ENCODE data around the gene LIN28A.

Gene LIN28A

DNA sequence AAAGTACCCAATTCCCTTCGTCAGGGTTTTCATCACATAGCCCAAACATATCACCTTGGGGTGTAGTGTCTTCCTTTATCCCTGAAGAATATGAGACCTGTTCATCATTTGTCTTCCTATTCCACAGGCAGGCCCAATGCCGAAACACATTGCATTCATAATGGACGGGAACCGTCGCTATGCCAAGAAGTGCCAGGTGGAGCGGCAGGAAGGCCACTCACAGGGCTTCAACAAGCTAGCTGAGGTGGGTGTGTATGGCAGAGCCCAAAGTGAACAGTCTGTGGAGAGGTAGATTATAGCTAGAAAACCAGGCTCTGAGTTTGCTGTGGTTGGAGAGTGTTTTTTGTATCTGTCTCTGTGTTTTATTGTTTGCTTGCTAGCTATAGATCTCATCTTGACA, 27.4 kb downstream of the LIN28A start:
- no peak for DNase-seq

DNA sequence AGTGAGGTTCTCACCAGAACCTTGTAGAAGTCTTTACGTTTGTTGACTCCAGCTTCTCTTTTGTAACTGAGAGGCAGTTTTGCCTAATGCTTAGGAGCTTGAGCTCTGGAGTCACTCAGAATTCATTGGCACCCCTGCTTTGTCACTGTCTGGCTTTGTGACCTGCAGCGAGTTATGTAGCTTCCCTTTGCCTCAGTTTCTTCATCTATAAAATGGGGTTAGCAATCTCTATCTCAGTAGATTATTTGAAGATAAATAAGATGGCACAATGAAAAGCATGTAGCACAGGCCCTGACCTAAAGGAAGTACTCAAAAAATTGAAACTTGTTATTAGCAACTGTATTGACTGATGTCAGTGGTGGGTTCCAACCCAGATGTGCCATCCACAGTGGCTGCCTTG, 29.6 kb downstream of the LIN28A start:
- no peak for DNase-seq

DNA sequence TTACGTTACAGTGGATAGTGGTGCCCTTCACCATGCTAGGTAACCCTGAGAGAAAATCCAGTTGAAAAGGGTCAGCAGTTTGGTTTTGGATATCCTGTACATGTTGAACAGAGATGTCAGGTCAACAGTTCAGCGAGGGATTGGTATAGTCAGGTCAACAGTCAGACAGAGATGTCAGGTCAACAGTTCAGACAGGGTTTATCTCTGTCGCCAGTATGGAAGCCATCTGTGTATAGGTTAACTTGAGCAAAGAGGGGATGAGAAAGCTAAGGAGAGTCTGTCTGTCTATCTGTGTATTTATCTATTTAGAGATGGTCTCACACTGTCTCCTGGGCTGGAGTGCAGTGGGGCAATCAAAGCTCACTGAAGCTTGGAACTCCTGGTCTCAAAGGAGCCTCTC, 39.3 kb downstream of the LIN28A start:
- no peak for DNase-seq

DNA sequence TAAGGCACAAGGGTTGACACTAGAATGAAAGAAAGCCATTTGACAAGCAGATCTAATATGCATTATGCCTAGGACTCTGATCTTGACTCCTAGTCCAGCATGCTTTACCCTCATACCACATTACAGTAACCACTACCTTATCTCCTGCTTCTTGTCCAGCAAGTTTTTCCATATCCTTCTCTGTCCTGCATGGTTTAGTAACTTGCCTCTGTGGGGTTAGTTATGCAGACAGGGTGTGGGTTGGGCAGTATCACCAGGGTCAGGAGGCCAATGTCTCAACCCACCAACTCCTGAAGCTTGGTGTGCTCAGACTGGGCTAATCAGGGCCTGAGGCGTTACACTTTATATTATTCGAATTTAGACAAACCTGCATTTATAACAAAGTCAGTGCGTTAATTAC, 40.3 kb downstream of the LIN28A start:
- no peak for DNase-seq

DNA sequence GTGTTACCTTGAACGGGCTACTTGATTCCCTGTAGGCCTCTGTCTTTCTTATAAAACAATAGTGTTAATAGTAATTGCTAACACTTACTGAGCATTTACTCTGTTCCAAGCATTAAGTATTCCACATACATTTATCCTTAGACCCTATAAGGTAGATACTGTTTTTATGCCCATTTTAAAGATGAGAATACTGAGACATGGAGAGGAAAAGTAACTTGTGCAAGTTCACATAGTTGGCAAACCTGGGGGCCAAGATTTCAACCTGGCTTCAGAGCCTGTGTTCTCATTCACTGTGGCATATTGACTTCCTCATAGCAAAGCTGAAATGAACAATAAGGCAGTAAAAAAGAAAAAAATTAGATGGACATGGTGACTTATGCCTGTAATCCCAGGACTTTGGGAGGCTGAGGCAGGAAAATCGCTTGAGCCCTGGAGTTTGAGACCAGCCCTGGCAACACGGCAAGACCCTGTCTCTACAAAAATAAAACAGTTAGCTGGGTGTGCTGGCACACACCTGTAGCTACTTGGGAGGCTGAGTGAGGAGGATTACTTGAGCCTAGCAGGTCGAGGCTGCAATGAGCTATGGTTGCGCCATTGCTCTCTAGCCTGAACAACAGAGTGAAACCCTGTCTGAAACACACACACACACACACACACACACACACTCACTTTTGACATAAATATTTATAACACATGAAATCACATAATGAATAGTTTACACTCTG, 42.0 kb downstream of the LIN28A start:
- DNase-seq: no peak

DNA sequence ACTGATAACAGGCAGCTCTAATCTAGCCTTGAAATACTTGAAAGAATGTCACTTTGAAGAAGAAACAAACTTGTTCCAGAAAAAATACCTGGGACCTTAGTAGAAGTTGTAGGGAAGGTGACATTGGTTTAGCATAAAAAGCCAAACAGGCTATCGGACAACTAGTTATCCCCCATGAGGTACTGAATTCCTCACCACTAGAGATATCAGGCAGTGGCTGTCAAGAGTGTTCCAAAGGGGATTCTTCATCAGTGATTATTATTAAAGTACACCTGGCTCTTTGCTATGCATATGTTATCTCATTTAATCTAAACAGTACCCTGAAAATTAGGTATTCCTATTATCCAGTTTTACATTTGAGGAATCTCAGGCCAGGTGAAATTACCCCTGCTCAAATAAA, 48.5 kb downstream of the LIN28A start:
- no peak for DNase-seq

DNA sequence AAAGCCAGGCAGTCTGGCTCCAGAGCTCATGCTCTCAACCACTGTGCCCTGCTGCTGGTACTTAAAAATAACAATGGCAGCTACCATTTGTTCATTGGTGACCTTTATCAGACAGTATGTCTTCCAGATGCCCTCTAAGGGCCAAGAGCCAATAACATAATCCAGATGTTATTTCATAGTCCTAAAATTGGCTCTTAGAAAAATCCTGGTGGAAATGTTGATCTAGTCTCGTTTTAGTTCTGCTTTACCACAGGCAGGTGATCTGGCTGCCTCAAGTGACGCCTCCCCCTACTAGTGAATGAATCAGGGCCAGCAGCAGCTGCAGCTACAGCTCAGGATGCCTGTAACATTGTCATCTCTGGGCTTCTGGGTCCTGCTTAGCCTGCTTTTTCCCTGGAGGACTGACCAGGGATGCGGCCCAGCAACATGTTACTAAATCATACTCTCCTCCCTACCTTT, 49.0 kb downstream of the LIN28A start:
- DNase-seq: no peak

DNA sequence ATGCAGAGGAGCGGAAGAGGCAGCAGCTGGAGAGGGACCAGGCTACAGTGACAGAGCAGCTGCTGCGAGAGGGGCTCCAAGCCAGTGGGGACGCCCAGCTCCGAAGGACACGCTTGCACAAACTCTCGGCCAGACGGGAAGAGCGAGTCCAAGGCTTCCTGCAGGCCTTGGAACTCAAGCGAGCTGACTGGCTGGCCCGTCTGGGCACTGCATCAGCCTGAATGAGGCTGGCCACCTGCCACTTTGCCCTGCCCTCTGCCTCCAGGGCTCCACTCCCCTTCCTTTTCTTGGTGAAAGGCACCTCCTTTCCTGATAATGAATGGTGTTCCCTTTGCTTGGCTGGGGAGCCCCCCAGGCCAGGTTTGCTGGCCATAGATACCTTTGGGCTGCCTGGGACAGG, 58.3 kb downstream of the LIN28A start:
- DNase-seq: no peak

DNA sequence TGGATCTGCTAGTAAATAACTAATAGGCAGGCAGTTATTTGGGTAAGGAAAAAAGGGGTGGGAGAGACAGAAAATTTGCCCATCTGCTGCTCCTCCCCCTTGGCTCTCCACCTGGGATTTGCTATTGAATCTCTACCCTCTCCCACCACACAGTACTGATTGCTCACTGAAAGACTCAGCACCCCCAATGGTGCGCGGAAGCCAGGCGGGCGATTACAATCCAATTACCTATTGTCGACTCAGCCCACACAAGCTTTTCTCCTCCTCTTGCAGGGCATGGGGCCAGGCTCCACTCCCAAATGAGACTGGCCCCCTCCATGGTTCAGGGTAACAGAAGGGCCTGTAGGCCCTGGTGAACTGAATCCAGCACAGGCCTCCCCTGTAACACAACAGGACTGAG, 58.9 kb downstream of the LIN28A start:
- no peak for DNase-seq

DNA sequence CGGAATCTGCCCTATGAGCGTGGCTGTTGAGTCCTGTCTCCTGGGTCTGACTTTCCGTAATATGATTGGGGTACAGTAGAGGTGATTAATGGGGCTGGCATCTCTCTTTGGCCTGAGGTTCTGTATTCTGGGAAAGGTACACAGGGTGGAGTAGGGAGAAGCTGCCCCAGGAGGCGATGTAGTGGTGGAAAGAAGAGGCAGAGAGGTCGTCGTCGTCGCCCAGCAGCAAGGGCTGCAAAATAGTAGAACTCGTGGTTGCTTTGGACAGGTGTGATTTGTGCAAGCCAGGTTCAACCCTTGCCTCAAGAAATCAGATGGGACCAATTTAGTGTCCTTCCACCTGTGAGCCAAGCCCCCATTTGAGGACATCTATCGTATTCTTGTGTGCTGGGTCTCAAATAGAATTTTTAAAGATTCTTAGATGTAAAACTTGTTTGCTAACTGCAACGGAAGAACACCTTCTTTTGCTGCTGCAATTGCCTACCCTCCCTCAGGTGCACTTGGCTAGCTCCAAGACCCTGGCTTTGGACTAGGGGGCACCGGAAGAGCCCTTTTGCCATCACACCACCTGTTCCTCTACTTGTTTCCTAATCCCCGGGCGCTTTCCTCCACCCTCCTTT, 60.4 kb downstream of the LIN28A start:
- no peak for DNase-seq

DNA sequence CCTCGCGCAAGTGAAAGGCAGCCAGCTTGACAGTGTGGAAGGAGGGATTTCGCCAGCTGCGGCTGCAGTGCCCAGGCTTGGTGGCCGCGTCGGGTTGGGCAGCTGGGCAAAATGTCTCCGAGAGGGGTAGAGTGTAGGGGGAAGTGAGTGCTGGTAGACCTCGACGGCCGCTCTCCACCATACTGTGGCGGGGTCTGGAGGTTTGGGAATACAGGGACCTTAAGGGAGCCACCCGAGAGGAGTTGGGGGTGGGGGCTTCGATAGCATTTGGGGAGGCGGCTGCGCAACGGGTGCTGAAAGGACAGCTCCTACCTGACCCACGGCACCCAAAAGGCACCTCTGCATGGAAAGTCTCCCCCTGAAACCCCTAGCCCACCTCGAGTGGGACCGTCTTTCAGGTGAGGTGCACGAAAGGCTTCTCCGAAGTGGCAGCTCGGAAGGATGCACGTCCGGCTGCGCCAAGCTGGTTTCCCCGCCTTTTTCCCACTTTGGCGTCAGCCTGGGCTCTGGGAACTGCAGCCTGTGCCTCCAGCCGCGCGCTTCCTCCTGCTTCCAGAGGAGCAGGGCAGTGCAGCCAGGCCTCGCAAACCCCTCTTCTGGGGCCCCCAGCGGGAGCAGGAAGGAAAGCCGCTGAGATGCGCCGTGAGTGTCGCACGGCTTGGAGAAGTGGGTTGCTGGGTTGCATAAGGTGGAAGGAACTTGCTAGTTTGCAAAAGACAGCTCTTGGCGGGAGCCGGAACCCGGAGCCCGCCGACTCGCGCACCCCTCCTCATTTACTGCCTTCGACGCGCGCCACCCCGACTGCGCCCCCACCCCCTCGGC, 61.1 kb downstream of the LIN28A start:
- DNase-seq: peak; percentile 32

DNA sequence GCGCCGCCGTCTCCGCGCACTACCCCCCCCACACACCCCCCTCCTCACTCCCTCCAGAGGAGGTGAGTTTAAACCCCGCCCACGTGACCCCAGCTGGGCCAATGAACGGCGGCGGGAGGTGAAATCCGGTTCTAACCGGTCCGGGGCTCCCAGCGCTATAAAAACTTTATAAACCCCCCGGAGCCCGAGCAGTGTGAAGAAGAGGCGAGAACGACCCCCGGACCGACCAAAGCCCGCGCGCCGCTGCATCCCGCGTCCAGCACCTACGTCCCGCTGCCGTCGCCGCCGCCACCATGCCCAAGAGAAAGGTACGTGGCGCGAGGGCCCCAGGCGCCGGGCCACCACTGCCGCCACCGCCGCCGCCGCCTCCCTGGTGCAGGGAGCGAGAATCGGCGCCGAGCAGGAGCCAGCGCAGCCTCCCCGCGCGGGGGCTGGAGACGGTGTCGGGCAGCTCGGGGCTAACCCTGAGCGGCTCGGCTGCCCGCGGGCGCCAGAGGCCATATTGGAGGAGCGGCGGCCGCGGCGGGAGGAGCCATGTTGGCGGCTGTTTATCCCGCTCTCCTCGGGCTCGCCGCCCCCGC, 61.8 kb downstream of the LIN28A start, which contains the start of gene HMGN2:
Gene HMGN2, plus strand, starts transcription at position 121 of the 581 bp plus-strand sequence. Its CDS starts 173 bp downstream, at position 294.
- DNase-seq: peak; percentile 93

DNA sequence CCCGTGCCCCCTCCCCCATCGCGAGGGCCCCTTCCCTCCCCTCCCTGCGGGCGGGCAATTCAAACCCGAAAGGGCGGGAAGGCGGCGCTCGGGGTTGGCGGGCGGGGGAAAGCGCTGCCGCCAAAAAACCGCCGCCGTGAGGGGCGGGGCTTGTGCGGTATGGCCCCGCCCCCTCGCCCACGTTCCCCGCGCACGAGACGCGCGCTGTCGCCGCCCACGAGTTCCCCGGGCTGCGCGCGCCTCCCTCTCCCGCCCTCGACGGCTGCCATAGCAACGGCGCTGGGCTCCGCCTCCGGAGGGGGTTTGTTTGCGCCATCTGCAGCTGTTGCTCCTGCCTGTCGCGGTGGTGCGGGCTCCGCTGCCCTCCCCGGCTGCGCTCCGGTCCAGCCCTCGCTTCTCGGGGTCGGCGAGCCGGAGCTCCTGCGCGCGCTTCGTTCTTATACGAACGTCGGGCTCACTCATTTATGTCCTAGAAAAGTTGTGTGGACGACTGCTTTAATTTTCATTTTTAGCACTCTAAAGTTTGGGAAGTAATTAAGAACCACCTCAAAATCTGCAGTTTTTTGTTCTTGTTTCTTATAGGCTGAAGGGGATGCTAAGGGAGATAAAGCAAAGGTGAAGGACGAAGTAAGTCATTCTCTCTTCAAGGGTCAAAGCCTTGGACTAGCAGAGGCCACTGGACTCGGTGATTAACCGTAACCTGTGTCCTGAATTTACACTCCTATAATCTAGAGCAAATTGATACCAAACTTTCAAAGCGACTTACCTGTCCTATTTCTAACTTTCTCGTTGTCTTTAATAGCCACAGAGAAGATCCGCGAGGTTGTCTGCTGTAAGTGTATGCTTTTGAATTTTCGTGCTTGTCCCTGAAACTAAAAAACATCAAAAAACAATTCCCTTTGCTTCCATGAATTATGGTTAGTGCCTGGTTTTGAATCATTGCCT, 62.6 kb downstream of the LIN28A start:
- peak; percentile 94 for DNase-seq

DNA sequence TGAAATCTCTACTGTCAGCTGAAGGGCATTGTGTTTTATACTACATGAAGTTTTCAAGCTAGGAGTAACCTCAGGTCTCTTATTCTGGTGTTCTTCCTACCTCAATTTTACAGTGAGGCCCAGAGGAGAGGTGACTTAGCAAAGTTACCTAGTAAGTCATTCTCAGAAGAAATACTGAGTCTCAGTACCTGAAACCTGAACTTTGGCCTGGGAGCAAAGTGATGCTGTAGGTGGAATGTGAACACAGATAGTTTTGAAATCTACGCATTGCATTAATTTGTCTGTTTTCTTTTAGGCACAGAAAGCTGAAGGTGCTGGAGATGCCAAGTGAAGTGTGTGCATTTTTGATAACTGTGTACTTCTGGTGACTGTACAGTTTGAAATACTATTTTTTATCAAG, 64.2 kb downstream of the LIN28A start:
- no peak for DNase-seq

DNA sequence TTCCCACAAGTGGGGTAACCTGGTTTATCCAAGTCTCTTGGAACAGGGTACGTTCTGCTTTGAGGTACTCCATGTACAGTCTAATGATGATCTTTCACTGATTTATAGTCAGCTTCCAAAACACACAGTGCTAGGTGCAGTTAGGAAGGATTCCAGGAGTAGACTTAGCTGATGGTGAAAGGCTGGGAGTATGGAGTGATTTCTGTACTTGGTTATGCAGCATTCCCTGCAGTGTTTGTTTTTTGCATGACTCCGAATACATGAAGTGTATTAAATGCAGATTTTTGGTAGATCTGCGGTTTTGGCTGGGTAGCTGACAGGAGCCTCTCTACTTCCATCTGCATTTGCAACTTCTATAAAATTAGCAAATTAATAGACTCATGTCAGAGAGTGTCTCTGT, 65.4 kb downstream of the LIN28A start:
- no peak for DNase-seq

DNA sequence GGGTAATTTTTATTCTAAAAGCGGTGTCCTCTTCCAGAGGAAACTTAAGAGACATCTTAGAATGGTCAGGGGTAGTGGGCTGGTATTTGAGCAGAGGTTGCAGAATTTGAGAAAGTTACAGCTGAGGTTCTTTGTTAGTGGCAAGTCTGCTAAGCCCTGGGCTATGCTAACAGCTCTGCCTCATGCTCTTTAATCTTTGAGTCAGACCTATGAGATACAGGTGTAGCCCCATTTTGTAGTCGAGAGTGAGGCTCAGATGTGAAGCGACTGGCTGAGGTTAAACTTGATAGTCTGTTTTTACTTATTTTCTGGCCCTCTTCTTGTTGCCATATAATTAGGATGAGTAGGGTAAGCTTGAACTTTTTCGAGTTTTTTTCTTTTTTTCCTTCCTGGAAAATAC, 66.3 kb downstream of the LIN28A start:
- DNase-seq: no peak

DNA sequence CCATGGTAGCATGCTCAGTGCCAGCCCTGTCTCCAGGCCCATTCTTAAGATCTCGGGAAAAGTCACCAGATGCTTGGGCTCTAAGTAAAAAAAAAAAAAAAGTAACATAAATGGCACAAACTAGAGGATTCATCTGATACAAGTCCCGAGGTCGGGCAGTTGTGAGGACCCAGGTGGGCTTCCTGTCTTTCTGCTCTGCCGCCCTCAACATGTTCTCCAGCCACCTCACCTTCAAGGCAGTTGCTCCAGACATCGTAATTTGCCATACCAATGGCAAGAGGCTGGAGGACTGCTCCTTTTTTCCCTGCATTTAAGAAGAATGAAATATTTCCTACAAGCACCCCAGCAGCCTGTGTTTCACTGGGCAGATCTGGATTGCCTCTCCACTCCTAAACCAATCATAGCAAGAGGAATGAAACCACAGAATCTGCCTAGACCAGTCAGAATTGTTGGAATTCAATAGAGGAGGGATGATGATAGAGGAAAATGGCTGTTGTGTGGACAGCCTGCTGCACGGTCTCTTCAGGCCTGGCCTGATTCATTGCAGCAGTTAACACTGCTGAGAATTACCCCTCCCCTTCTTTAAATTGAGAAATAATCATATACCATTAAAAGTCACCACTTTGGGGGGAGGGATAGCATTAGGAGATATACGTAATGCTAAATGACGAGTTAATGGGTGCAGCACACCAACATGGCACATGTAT, 67.0 kb downstream of the LIN28A start:
- DNase-seq: no peak

DNA sequence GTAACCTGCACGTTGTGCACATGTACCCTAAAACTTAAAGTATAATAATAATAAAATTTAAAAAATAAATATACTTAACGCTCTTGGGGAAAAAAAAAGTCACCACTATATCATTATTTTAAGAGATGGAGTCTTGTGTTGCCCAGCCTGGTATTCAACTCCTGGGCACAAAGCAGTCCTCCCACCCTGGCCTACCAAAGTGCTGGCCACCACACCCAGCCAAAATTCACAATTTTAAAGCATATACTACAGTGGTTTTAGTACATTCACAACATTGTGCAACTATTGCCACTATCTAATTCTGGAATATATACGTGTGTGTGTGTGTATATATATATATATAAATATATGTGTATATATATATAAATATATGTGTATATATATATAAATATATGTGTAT, 67.5 kb downstream of the LIN28A start:
- no peak for DNase-seq

DNA sequence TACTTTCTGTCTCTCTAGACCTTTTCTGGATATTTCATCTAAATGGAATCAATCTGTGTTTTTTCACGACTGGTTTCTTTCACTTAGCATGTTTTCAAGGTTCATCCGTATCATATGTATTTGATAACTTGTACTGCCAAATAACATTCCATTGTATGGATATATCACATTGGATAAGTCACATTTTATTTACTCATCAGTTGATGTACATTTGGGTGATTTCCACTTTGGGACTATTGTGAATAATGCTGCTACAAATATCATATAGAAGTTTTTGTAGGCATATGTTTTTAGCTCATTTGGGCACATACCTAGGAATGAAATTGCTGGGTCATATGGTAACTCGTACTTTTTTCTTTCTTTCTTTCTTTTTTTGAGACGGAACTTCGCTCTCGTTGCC, 68.4 kb downstream of the LIN28A start:
- no peak for DNase-seq
